ENCODE results near the gene TBC1D16.

TBC1D16 gene

GRCh38 chr17:80021600-80021999 lies 14.1 kb downstream of the TBC1D16 start:
- H3K9me3 Mint-ChIP-seq: no peaks in the 10 kb centered on the region
- H3K27me3 Mint-ChIP-seq: no peaks in the 10 kb centered on the region
- no peaks in the 10 kb centered on the region for H3K36me3 Mint-ChIP-seq (ENCODE audit: low read depth)
- no peaks in the 10 kb centered on the region for H3K4me1 Mint-ChIP-seq (ENCODE audit: low read depth)
- H3K27ac Mint-ChIP-seq: no peak overlapping the region
- H3K4me3 Mint-ChIP-seq: no peak overlapping the region

GRCh38 chr17:80018917-80019651 lies 16.6 kb downstream of the TBC1D16 start:
- Mint-ChIP-seq H3K4me3 (no peak overlapping the region), H3K36me3 (ENCODE audit: low read depth) (no peaks in the 10 kb centered on the region), H3K4me1 (ENCODE audit: low read depth) (no peaks in the 10 kb centered on the region), H3K27ac (no peak overlapping the region), H3K27me3 (no peaks in the 10 kb centered on the region), H3K9me3 (no peaks in the 10 kb centered on the region)

- no peak overlapping the region for H3K27ac Mint-ChIP-seq
- no peaks in the 10 kb centered on the region for H3K9me3 Mint-ChIP-seq
- no peaks in the 10 kb centered on the region for H3K36me3 Mint-ChIP-seq (ENCODE audit: low read depth)
- no peaks in the 10 kb centered on the region for H3K27me3 Mint-ChIP-seq
- H3K4me1 Mint-ChIP-seq (ENCODE audit: low read depth): no peaks in the 10 kb centered on the region
- H3K4me3 Mint-ChIP-seq: no peak overlapping the region
Measured at GRCh38 chr17:80017226-80018010, 18.3 kb downstream of the TBC1D16 start.

- Mint-ChIP-seq H3K27me3 (no peaks in the 10 kb centered on the region), H3K27ac (no peak overlapping the region), H3K4me1 (ENCODE audit: low read depth) (no peaks in the 10 kb centered on the region), H3K4me3 (no peak overlapping the region), H3K9me3 (no peaks in the 10 kb centered on the region), H3K36me3 (ENCODE audit: low read depth) (no peaks in the 10 kb centered on the region)
Measured at GRCh38 chr17:80012765-80013741, 22.6 kb downstream of the TBC1D16 start.

GRCh38 chr17:80011989-80012555 lies 23.6 kb downstream of the TBC1D16 start:
- Mint-ChIP-seq H3K27me3 (no peaks in the 10 kb centered on the region), H3K4me3 (no peak overlapping the region), H3K36me3 (ENCODE audit: low read depth) (no peaks in the 10 kb centered on the region), H3K4me1 (ENCODE audit: low read depth) (no peaks in the 10 kb centered on the region), H3K27ac (no peak overlapping the region), H3K9me3 (no peaks in the 10 kb centered on the region)

- no peaks in the 10 kb centered on the region for H3K27me3 Mint-ChIP-seq
- no peaks in the 10 kb centered on the region for H3K36me3 Mint-ChIP-seq (ENCODE audit: low read depth)
- no peaks in the 10 kb centered on the region for H3K9me3 Mint-ChIP-seq
- H3K4me1 Mint-ChIP-seq (ENCODE audit: low read depth): peaks cover 7% of the 10 kb centered on the region
- no peak overlapping the region for H3K27ac Mint-ChIP-seq
- H3K4me3 Mint-ChIP-seq: no peak overlapping the region
Measured at GRCh38 chr17:80010283-80010858, 25.3 kb downstream of the TBC1D16 start.

- no peak overlapping the region for H3K4me3 Mint-ChIP-seq
- no peak overlapping the region for H3K27ac Mint-ChIP-seq
Measured at GRCh38 chr17:80009391-80010282, 26.0 kb downstream of the TBC1D16 start.

GRCh38 chr17:80008848-80009247 lies 26.8 kb downstream of the TBC1D16 start:
- Mint-ChIP-seq H3K9me3 (no peaks in the 10 kb centered on the region), H3K27me3 (no peaks in the 10 kb centered on the region), H3K4me1 (ENCODE audit: low read depth) (peaks cover 7% of the 10 kb centered on the region), H3K27ac (no peak overlapping the region), H3K4me3 (no peak overlapping the region), H3K36me3 (ENCODE audit: low read depth) (no peaks in the 10 kb centered on the region)

More at GRCh38 chr17:80009391-80010282, 26.0 kb downstream of the TBC1D16 start:
- Mint-ChIP-seq H3K36me3 (ENCODE audit: low read depth) (no peaks in the 10 kb centered on the region), H3K4me1 (ENCODE audit: low read depth) (peaks cover 7% of the 10 kb centered on the region), H3K27me3 (no peaks in the 10 kb centered on the region), H3K9me3 (no peaks in the 10 kb centered on the region)

- peaks cover 7% of the 10 kb centered on the region for H3K4me1 Mint-ChIP-seq (ENCODE audit: low read depth)
- H3K9me3 Mint-ChIP-seq: no peaks in the 10 kb centered on the region
- H3K27me3 Mint-ChIP-seq: no peaks in the 10 kb centered on the region
- no peak overlapping the region for H3K27ac Mint-ChIP-seq
- no peak overlapping the region for H3K4me3 Mint-ChIP-seq
- no peaks in the 10 kb centered on the region for H3K36me3 Mint-ChIP-seq (ENCODE audit: low read depth)
Measured at GRCh38 chr17:80008383-80008840, 27.3 kb downstream of the TBC1D16 start.

- Mint-ChIP-seq H3K27ac (no peak overlapping the region), H3K36me3 (ENCODE audit: low read depth) (no peaks in the 10 kb centered on the region), H3K4me1 (ENCODE audit: low read depth) (peaks cover 7% of the 10 kb centered on the region), H3K9me3 (no peaks in the 10 kb centered on the region), H3K27me3 (no peaks in the 10 kb centered on the region), H3K4me3 (no peak overlapping the region)
Measured at GRCh38 chr17:80007939-80008338, 27.7 kb downstream of the TBC1D16 start.

GRCh38 chr17:80006811-80007752 lies 28.6 kb downstream of the TBC1D16 start:
- Mint-ChIP-seq H3K36me3 (ENCODE audit: low read depth) (no peaks in the 10 kb centered on the region), H3K4me1 (ENCODE audit: low read depth) (peaks cover 7% of the 10 kb centered on the region), H3K9me3 (no peaks in the 10 kb centered on the region), H3K4me3 (no peak overlapping the region), H3K27ac (no peak overlapping the region), H3K27me3 (no peaks in the 10 kb centered on the region)

GRCh38 chr17:80006339-80006720 lies 29.3 kb downstream of the TBC1D16 start:
- no peaks in the 10 kb centered on the region for H3K27me3 Mint-ChIP-seq
- H3K27ac Mint-ChIP-seq: no peak overlapping the region
- H3K4me3 Mint-ChIP-seq: no peak overlapping the region
- peaks cover 7% of the 10 kb centered on the region for H3K4me1 Mint-ChIP-seq (ENCODE audit: low read depth)
- no peaks in the 10 kb centered on the region for H3K9me3 Mint-ChIP-seq
- H3K36me3 Mint-ChIP-seq (ENCODE audit: low read depth): no peaks in the 10 kb centered on the region

Data from stimulated activated naive CD8-positive, alpha-beta T cell treated with anti-CD3 and anti-CD28 coated beads, Interleukin-15, Interleukin-2, amounts not matched to agents 100 ng/mL and 50 ng/mL, for 24 hours (primary cell).